Body of pancreas (tissue), 4 donors: ENCODE data around the gene PLAU. TPM values are rescaled to one million over a fixed set of nuclear protein-coding genes. Genes with fewer than 3 reads are reported as not detected.
"Not testable (repeated sequence)": the region's sequence is repeated elsewhere in the genome, so short reads cannot be mapped to it uniquely, and the experiment has no call there.

Source experiments
- ATAC-seq: fragments of 150-250 bp; one replicate; pipeline ENCODE4 v1.9.1; 2016
- DNase-seq, 4 donors: peaks; one replicate each; pipeline ENCODE4 v3.0.0-alpha.2; 2019
- H3K27ac ChIP-seq, 4 donors: fragments of 200-600 bp; sonication (generic); 1 replicate in 3 of 4; 2 replicates in 1 of 4; pipeline versions ENCODE4 v1.5.1 to v1.6.1; 2016 to 2019; ENCODE audit warnings: mild to moderate bottlenecking in 1 of 4, mixed read lengths in 1 of 4, moderate library complexity in 1 of 4
- H3K27me3 ChIP-seq, 2 donors: fragments of 200-600 bp; sonication (generic); one replicate each; pipeline ENCODE4 v1.6.0; 2016; ENCODE audit warnings: mild to moderate bottlenecking in 1 of 2
- H3K36me3 ChIP-seq, 2 donors: fragments of 200-600 bp; sonication (generic); replicated peaks in 1 of 2; 2 replicates each; pipeline ENCODE4 v1.5.1; 2016; ENCODE audit warnings: low read depth in 2 of 2; ENCODE audit not compliant: insufficient read depth in 1 of 2
- H3K4me1 ChIP-seq: fragments of 200-600 bp; sonication (generic); one replicate; pipeline ENCODE4 v1.6.0; 2016
- H3K4me3 ChIP-seq, 2 donors: fragments of 200-600 bp; sonication (generic); 1 replicate in 1 of 2; 2 replicates in 1 of 2; pipeline ENCODE4 v1.5.1; 2016 to 2019
- H3K9me3 ChIP-seq, 3 donors: fragments of 200-600 bp; sonication (generic); 1 replicate in 2 of 3; 2 replicates in 1 of 3; pipeline ENCODE4 v1.5.1; 2016
- CTCF ChIP-seq, 7 experiments: fragments of 450-650 bp in 4 of 7; fragments of 200-600 bp in 3 of 7; sonication (generic) in 3 of 7; IDR thresholded peaks; one replicate each; pipeline ENCODE4 v1.5.1; 2016 to 2019; ENCODE audit warnings: antibody characterized with exemption in 7 of 7
- POLR2A ChIP-seq, 3 donors: fragments of 450-650 bp; IDR thresholded peaks; one replicate each; pipeline ENCODE4 v1.6.1; 2016; ENCODE audit warnings: antibody characterized with exemption in 3 of 3, mild to moderate bottlenecking in 2 of 3
- WGBS, 2 donors: methylation state at CpG; one replicate each; pipeline ENCODE4 v1.1.5; 2017; 5-methylcytosine and 5-hydroxymethylcytosine counted together
- intact Hi-C: fragments of 100-400 bp; cut with DNase I; formaldehyde crosslinking; loops from one replicate; pipeline ENCODE4 v1.15.1; 2023
- total RNA-seq, 2 donors: library from RNA; depleted of rRNA; stranded (reverse); fragments of >200 nt; gene quantifications; one replicate each; pipeline ENCODE4 v1.1.0, GENCODE V29; 2016

The PLAU gene
- total RNA-seq, 2 donors from 2014 or later: 1.6 to 4.3 TPM

GRCh38 chr10:73922864-73923133 is 11.9 kb downstream of the PLAU start:
- 75 to 82% methylated on average over 1 to 2 of the region's 2 CpGs for WGBS, 2 donors
- Histone ChIP-seq H3K36me3 (no peaks in the 10 kb centered on the region), H3K4me3 (no peak overlapping the region), H3K27ac (no peak overlapping the region), H3K4me1 (no peaks in the 10 kb centered on the region), H3K27me3 (no peaks in the 10 kb centered on the region), H3K9me3 (no peaks in the 10 kb centered on the region)
- intact Hi-C loops: no loop called here
- DNase-seq (no peak), ATAC-seq (no peak)
- TF ChIP-seq CTCF (IDR thresholded peaks at IDR 0.05): no peak
- no peak for TF ChIP-seq POLR2A (IDR thresholded peaks at IDR 0.05)

GRCh38 chr10:73923935-73924598 is 13.1 kb downstream of the PLAU start:
- intact Hi-C loops: no loop called here
- DNase-seq: no peak
- TF ChIP-seq POLR2A (IDR thresholded peaks at IDR 0.05): no peak
- TF ChIP-seq CTCF (IDR thresholded peaks at IDR 0.05): no peak
- Histone ChIP-seq H3K4me3 (no peak overlapping the region), H3K27me3 (no peaks in the 10 kb centered on the region), H3K4me1 (no peaks in the 10 kb centered on the region), H3K9me3 (no peaks in the 10 kb centered on the region), H3K36me3 (no peaks in the 10 kb centered on the region), H3K27ac (no peak overlapping the region)
- no peak for ATAC-seq
- WGBS, 2 donors: 58 to 61% methylated on average over 4 of the region's 4 CpGs

- no peak for TF ChIP-seq POLR2A (IDR thresholded peaks at IDR 0.05)
- TF ChIP-seq CTCF (IDR thresholded peaks at IDR 0.05): no peak
- no peaks in the 10 kb centered on the region for H3K36me3 ChIP-seq
- 93 to 100% methylated on average over 1 of the region's 1 CpG for WGBS, 2 donors
- H3K4me1 ChIP-seq: no peaks in the 10 kb centered on the region
- H3K9me3 ChIP-seq: no peaks in the 10 kb centered on the region
- DNase-seq (no peak), ATAC-seq (no peak)
- no peak overlapping the region for H3K27ac ChIP-seq
- no peak overlapping the region for H3K4me3 ChIP-seq
- intact Hi-C loops: no loop called here
- H3K27me3 ChIP-seq: no peaks in the 10 kb centered on the region
Measured at GRCh38 chr10:73924935-73925334, 14.0 kb downstream of the PLAU start.

DNA sequence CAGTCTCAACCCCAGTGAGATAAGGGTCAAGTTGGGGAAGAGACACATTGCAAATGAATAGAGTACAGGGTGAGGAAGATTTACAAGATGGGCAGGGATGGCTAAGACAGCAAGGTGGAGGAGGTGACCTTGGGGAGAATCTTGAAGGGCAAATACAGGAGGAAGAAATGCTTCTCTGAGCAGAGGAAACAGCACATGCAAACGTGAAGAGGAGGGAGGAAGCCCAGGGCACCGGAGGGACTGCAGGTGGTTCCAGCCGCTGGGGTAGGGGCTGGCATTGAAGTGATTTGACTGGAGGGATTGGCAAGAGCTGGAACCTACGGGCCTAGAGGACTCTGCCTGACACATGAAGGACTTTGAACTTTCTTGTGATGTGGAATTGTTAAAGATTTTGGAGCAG is 14.6 kb downstream of the PLAU start:
- Histone ChIP-seq H3K4me3 (no peak overlapping the region), H3K4me1 (no peaks in the 10 kb centered on the region), H3K9me3 (no peaks in the 10 kb centered on the region), H3K27me3 (no peaks in the 10 kb centered on the region), H3K36me3 (no peaks in the 10 kb centered on the region), H3K27ac (no peak overlapping the region)
- 67 to 69% methylated on average over 4 of the region's 4 CpGs for WGBS, 2 donors
- no peak for ATAC-seq
- DNase-seq: no peak
- intact Hi-C loops: no loop called here
- TF ChIP-seq POLR2A (IDR thresholded peaks at IDR 0.05) (no peak), CTCF (IDR thresholded peaks at IDR 0.05) (no peak)

DNA sequence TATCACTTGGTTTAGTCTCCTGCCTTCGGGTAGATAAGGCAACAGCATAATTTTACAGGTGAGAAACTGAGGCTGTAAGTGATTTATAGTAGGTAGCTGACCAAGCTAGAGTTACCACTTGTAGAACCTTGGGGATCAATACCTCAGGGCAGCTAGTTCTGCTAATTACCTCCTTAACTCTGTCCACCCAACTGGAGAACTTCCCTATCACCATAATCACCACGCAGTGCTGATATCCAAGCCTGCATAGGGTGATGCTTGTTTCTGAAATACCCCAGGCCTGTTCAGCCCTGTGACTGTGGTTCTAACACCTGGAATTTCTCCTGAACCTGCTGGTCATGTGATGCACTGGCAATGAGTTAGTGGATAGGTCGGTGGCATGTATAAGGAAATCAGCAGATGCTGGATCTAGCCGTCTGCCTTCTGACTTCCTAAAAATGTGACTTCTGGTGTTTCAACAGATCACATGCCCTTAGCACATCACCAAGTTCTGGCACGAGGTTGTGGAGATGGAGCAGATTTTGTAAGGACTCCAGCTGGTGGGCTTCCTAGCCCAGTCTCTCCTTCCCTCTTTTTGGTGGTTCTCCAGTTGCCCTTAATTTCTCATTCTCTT is 15.3 kb downstream of the PLAU start:
- H3K36me3 ChIP-seq: no peaks in the 10 kb centered on the region
- H3K9me3 ChIP-seq: no peaks in the 10 kb centered on the region
- no peaks in the 10 kb centered on the region for H3K4me1 ChIP-seq
- TF ChIP-seq CTCF (IDR thresholded peaks at IDR 0.05) (no peak), POLR2A (IDR thresholded peaks at IDR 0.05) (no peak)
- H3K27ac ChIP-seq: no peak overlapping the region
- 81 to 88% methylated on average over 5 of the region's 5 CpGs for WGBS, 2 donors
- no peak overlapping the region for H3K4me3 ChIP-seq
- intact Hi-C loops: no loop called here
- H3K27me3 ChIP-seq: no peaks in the 10 kb centered on the region
- no peak for ATAC-seq
- DNase-seq: peak in 1 of 4 donors; percentile 61

- H3K36me3 ChIP-seq, H3K9me3 ChIP-seq, H3K27me3 ChIP-seq, H3K27ac ChIP-seq, intact Hi-C loops, ATAC-seq, H3K4me3 ChIP-seq, DNase-seq, H3K4me1 ChIP-seq: not testable (repeated sequence)
- 81 to 85% methylated on average over 13 of the region's 13 CpGs for WGBS, 2 donors
Measured at GRCh38 chr10:73930630-73931327, 19.8 kb downstream of the PLAU start.
